Measurements from ENCODE around the gene SEC16B.

The SEC16B gene

GRCh38 chr1:177975588-177976495 is 6.0 kb upstream of the SEC16B start:
- no peaks in the 10 kb centered on the region for H3K4me1 ChIP-seq (ENCODE audit: control insufficient read depth, insufficient read depth, low read length)
- no peaks in the 10 kb centered on the region for H3K36me3 ChIP-seq (ENCODE audit: control insufficient read depth in 2 of 2, insufficient read depth in 1 of 2, low read length in 2 of 2)
- TF ChIP-seq HOXC10 (CRISPR knock-in tag; IDR thresholded peaks at IDR 0.05) (no peak), ZFHX2 (tag by site-specific recombination; conservative IDR thresholded peaks at IDR 0.05) (peak; percentile 48), EGR2 (tag by site-specific recombination; IDR thresholded peaks at IDR 0.05; ENCODE audit: low read depth) (peak; percentile 86), AEBP2 (tag by site-specific recombination; IDR thresholded peaks at IDR 0.05; ENCODE audit: borderline replicate concordance) (no peak), ZNF24 (tag by site-specific recombination; IDR thresholded peaks at IDR 0.05) (no peak), GLIS1 (tag by site-specific recombination; IDR thresholded peaks at IDR 0.05) (no peak), ZIC2 (tag by site-specific recombination; IDR thresholded peaks at IDR 0.05) (peak; percentile 80), HOXD13 (CRISPR knock-in tag; IDR thresholded peaks at IDR 0.05; ENCODE audit: borderline replicate concordance) (no peak), ZNF548 (tag by site-specific recombination; IDR thresholded peaks at IDR 0.05) (no peak), REPIN1 (tag by site-specific recombination; IDR thresholded peaks at IDR 0.05; ENCODE audit: low read depth) (no peak)
- H3K4me3 ChIP-seq (ENCODE audit: low read depth, low read length): no peak overlapping the region
- H3K9me3 ChIP-seq (ENCODE audit: control insufficient read depth, insufficient read depth, low read depth, low read length): no peaks in the 10 kb centered on the region
- POLR2A ChIA-PET: no interaction called here
- no peak overlapping the region for H3K27ac ChIP-seq (ENCODE audit: extremely low read depth, low read depth, low read length)
- CTCF ChIA-PET: interaction anchor here (0.6 kb wide), 2 partner anchors 254 to 272 kb away, joined by 3 to 4 read pairs; no protein-coding TSS in a partner anchor

- TF ChIP-seq OVOL3 (tag by site-specific recombination; IDR thresholded peaks at IDR 0.05): no peak
- TF ChIP-seq ZNF184 (tag by site-specific recombination; IDR thresholded peaks at IDR 0.05): no peak
- no peak for TF ChIP-seq ZNF621 (tag by site-specific recombination; IDR thresholded peaks at IDR 0.05)
- no peak for TF ChIP-seq ATF2 (tag by site-specific recombination; IDR thresholded peaks at IDR 0.05; ENCODE audit: low read depth)
- no peak for TF ChIP-seq ZNF473 (tag by site-specific recombination; IDR thresholded peaks at IDR 0.05)
- TF ChIP-seq ZNF174 (tag by site-specific recombination; IDR thresholded peaks at IDR 0.05): no peak
- no peak for TF ChIP-seq ZBTB11 (tag by site-specific recombination; conservative IDR thresholded peaks at IDR 0.05; ENCODE audit: low read depth)
- TF ChIP-seq ZNF521 (tag by site-specific recombination; IDR thresholded peaks at IDR 0.05): no peak
- no peak for TF ChIP-seq ZNF701 (tag by site-specific recombination; IDR thresholded peaks at IDR 0.05)
- H3K9me3 ChIP-seq (ENCODE audit: control insufficient read depth, insufficient read depth, low read depth, low read length): no peaks in the 10 kb centered on the region
- ChIA-PET POLR2A (no interaction called here), CTCF (interaction anchor here (0.7 kb wide), 2 partner anchors 82 to 567 kb away, joined by 3 to 4 read pairs; no protein-coding TSS in a partner anchor)
- H3K4me3 ChIP-seq (ENCODE audit: low read depth, low read length): no peak overlapping the region
- H3K27ac ChIP-seq (ENCODE audit: extremely low read depth, low read depth, low read length): no peak overlapping the region
- no peaks in the 10 kb centered on the region for H3K36me3 ChIP-seq (ENCODE audit: control insufficient read depth in 2 of 2, insufficient read depth in 1 of 2, low read length in 2 of 2)
- no peaks in the 10 kb centered on the region for H3K4me1 ChIP-seq (ENCODE audit: control insufficient read depth, insufficient read depth, low read length)
Observed at GRCh38 chr1:177973585-177973984, 3.7 kb upstream of the SEC16B start.

Data from HEK293 (cell line).